SH-SY5Y (cell line): ENCODE data around the gene LINC00237.

Source experiments
- GATA2 ChIP-seq: IDR thresholded peaks from 2 replicates; pipeline ENCODE4 v1.6.1; 2011; ENCODE audit warnings: mild to moderate bottlenecking, low read depth, low read length
- GATA3 ChIP-seq: IDR thresholded peaks from 2 replicates; pipeline ENCODE4 v1.6.1; 2011; ENCODE audit warnings: low read depth, mild to moderate bottlenecking, low read length, moderate library complexity

LINC00237 gene

DNA sequence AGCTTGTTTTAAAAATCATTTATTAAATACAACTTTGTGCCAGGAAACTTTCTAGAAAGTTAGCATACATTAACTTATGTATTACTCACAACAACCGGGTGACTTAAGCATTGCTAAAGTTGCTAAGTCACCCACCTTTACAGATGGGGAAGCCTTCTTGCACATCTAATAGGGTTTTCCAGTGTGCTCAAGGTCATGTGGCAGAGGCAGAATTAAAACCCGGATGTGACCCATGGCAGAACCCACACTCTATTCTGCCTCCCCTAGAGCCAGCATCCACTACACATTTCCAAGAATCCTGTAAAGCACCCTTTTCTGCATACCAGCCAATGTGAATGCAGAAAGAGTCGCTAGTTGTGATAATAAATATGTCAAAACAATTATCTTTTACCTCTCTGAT, 13.4 kb downstream of the LINC00237 start:
- TF ChIP-seq GATA2, result no peak
- no peak for TF ChIP-seq GATA3

DNA sequence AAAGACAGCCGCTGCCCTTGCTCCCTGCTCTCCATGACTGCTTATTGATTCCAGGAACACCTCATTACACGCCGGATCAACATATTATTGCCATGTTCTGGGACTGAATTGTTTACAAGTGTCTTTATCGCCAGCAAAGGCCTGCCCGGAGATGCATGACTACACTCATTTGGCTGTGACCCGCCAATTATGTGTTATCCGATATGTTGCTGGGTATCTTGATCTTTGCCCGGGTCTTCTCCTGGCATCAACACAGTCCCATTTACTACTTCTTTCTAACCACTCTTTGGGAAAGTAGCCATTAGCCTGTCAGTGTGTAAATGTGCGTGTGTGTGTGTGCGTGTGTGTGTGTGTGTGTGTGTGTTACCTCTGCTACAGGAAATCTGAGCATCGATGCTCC, 15.4 kb downstream of the LINC00237 start:
- TF ChIP-seq GATA3, result no peak
- no peak for TF ChIP-seq GATA2

DNA sequence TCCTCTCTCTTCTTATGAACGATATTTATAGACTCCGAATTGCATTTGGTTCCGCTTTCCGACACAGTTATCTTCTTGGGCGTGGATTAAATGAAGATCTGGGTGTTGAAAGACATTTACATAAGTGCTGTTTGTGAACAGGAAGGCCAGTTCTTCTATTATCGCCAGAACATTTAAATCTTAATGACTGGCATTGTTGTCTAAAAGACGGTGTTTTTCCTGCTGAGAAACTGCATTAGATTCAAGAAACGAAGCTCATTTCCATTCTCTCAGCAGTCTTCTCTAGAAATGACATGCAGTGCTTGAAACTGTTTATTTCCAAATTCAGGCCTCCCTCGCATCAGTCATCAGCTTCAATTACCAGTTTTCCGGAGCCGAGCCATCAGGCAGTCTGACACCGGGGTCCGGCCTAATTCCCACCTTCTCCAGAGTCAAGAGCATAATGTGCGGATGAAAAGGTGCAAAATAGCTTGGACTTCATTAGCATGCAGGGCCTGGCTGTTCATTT, 16.0 kb downstream of the LINC00237 start:
- no peak for TF ChIP-seq GATA3
- TF ChIP-seq GATA2, result no peak

DNA sequence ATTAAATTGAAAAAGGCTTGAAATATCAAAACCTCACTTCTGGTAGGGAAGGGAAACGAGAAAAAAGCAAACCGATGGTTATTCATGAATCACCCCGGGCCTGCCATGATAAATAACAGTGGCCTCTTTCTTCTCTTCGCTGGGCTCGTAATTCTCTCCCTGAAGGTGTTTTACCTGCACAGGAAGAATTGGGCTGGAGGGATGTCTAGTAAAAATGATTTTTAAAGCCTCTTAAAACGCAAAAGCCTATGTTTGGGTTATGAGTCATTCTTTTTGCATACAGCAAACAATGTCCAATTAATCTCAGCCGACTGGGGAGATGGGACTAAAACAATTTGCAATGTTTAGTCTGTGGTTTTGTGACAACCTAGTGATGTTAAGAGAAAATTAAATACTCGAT, 16.8 kb downstream of the LINC00237 start:
- no peak for TF ChIP-seq GATA2
- no peak for TF ChIP-seq GATA3

DNA sequence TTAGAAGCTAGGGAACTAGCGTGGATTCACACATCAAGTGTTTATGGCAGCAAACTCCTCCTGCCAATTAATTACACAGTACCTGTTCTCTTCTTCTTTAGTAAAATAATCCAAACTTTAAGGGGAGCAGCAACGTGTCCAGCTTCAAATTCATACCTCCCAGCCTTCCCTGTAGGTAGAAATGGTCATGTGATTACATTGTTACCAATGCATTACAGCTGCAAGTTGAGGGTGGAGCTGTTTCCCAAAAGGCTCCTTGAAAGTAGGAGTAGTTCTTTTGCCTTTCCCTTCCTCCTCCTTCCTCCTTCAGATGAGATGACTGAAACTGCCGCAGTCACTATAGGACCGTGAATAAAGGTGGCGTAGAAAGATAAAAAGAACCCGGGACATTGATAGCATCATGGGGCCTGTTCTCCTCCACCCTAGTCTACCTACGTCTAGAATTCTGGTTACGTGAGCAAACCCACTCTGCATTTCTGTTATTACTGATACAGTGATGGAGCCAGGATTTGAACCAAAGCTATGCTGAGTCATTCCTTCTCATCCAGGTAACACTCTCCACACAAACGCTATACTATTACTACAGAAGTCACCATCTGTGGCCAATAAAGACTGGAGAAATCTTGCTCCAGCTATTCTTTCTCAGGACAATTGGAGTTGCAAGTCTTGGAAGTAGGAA, 18.2 kb downstream of the LINC00237 start:
- TF ChIP-seq GATA3 (no peak), GATA2 (no peak)

DNA sequence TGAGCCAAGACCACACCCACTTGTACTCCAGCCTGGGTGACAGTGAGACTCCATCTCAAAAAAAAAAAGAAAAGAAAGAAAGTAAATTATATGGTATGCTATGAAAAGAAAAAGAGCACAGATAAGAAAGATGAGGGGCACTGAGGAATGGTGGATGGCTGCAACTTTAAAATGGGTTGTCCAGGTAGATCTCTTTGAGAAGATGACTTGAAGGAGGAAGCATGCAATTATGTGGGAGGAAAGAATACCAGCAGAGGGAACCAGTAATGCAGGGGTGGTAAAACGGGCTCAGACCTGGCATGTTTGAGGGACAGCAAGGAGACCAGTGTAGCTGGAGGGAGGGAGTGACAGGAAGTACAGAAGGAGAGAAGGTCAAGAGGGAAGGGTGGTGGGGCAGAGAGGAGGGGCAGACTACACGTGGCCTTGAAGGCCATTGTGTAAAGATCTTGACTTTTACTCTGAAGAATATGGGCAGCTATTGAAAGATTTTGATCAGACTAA, 22.3 kb downstream of the LINC00237 start:
- no peak for TF ChIP-seq GATA2
- TF ChIP-seq GATA3, result no peak

DNA sequence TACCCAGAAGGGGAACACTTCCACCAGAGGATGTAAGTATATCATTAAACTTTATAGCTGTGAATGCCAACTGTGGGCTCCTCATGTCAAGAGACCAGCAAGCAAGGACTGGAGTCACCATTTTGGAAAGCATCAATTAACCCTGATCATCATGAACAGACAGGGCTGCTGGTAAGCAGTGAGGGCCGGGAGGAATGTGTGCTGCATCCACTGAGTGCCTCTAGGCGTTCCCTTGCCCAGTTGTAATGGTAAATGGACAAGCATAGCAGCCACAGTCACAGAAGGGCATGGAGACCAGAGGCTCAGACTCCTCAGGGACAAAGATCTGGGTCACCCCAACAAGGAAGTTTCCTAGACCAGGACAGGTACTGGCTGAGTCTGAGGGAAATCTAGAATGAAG, 23.6 kb downstream of the LINC00237 start:
- TF ChIP-seq GATA3, result no peak
- TF ChIP-seq GATA2, result no peak

DNA sequence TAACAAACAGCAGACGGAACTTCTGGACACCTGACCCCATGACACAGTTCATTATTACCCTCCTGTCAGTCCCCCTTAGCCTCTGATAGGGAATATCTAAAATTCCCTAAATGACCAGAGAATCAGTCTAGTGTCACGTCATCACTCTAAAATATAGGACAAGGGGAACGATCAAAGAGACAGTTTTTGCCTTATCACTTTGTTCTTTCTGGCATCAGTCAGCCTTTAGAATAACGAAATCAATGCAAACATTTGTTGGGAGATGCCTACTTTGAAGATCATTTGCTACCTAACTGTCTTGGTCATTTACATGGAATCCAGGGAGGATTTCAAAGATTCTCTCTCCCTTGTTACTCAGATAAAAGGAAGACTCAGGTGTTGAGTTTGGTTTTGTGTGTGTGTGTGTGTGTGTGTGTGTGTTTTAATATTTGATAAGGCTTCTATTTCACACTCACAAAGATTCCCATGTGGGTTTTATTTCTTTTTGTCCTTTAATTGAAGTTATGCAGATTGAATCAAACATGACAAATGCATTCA, 28.3 kb downstream of the LINC00237 start:
- TF ChIP-seq GATA3 (no peak), GATA2 (no peak)

DNA sequence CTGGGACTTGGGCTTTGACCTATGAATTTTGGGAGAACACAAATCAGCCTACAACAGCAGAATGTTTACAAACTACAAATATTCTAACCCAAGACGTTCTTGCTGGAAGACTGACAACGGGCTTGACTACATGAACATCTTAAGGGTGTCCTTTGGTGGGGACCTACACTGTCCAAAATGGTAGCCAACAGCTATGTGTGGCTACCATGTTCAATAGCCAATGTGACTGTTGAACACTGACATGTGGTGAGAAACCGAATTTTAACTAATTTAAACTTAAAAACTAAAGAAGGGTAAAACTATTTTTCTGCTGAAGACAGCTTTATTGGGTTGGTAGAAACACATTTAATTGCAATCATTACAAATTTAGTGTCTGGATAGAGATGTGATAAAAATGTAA, 30.1 kb downstream of the LINC00237 start:
- TF ChIP-seq GATA2, result no peak

DNA sequence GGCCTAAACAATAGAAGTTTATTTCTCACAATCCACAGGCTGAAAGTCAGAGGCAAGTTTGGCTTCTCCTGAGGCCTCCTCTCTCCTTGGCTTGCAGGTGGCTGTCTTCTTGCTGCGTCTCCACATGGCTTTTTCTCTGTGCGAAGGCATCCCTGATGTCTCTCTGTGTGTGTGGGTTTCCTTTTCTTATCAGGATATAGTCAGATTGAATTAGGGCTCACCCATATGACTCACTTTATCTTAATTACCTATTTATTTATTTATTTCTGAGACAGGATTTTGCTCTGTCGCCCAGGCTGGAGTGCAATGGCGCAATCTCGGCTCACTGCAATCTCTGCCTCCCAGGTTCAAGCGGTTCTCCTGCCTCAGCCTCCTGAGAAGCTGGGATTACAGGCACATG, 30.7 kb downstream of the LINC00237 start:
- TF ChIP-seq GATA2, result no peak
- no peak for TF ChIP-seq GATA3

DNA sequence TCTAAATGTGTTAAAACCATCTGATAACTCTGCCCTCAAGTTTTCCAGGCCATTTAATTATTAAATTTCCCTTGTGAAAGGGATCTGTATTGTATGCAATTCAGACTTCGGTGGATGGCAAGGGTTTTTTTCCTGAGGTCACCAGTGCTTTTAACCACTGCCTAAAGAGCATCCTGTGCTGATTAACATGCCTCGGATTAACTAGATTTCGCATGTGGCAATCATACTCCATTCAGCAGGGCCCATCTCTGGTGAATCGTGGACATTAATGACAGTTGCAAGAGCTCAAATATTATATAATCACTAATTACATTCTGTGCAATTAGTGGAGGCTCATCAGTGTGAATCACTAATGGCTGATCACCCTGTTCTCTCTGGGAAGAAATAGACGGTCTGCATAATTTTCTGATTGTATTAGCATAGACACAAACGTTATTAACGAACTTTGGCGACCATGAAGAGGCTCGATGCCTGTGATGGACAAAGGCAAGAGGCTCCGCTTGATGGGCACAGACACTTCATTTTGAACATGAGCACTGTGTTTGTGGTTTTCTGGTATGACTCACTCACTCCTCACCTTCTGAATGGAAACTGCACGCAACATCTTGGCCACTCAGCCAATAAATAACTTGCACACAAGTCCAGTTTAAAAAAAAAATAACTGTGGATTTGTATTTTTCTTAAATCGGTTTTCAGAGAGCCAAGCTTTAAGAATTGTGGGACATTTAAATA, 31.4 kb downstream of the LINC00237 start:
- TF ChIP-seq GATA2 (no peak), GATA3 (no peak)

DNA sequence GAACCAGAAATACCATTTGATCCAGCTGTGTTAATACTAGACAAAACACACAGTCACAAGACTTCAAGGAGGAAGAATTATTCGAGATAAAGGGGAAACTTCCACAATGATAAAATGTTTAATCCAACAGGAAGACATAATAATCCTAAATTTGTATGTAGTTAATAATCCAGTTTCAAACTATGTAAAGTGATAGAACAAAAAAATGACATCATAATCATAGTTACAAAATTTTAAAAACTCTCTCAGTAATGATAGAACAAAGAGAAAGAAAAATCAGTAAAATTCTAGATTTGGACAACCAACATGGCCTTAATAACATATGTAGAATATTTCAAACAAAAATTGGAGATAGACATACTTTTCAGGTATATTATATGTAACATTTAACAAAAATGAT, 38.9 kb downstream of the LINC00237 start:
- no peak for TF ChIP-seq GATA2
- TF ChIP-seq GATA3, result no peak

DNA sequence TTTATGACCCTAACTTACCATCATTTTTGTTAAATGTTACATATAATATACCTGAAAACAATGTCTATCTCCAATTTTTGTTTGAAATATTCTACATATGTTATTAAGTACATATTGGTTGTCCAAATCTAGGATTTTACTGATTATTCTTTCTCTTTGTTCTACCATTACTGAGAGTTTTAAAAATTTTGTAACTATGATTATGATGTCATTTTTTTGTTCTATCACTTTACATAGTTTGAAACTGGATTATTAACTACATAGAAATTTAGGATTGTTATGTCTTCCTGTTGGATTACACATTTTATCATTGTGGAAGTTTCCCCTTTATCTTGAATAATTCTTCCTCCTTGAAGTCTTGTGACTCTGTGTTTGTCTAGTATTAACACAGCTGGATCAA, 41.2 kb downstream of the LINC00237 start:
- TF ChIP-seq GATA3 (no peak), GATA2 (no peak)

DNA sequence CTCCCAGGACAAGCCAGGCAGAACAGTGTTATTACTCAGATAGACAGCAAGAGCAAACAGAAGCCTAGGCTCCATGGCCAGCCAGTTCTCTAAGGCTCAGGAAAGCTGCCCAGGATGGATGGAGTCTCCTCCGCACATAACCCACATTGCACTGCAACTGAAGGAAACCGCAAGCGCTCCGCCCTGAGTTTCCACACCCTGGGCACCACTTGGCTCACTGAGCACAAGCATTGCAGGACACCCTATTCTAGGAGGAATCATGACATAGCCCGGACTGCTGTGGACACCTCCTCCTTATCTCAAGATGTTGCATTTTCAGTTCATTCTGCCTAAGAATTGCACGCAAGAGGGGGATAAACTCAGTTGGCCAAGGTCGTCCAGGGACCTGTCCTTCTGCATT, 42.9 kb downstream of the LINC00237 start:
- TF ChIP-seq GATA3, result no peak
- no peak for TF ChIP-seq GATA2
